ENCODE results near the gene EFNA4. TPM values are rescaled to one million over a fixed set of nuclear protein-coding genes. Genes with fewer than 3 reads are reported as not detected.

EFNA4 gene
- total and polyA plus RNA-seq, 2 donors (not counting 1 experiment from before 2014, with no cell fraction given), result 8.4 to 10.6 TPM

GRCh38 chr1:155030899-155031298, 32.6 kb upstream of the EFNA4 start:
- no peaks in the 10 kb centered on the region for H3K4me1 Mint-ChIP-seq
- Histone ChIP-seq H3K4me1 (ENCODE audit: control insufficient read depth in 2 of 2, insufficient read depth in 2 of 2, low read length in 2 of 2) (no peaks in the 10 kb centered on the region), H3K9me3 (ENCODE audit: control extremely low read depth in 1 of 3, control insufficient read depth in 2 of 3, insufficient read depth in 1 of 3, low read length in 2 of 3) (no peaks in the 10 kb centered on the region), H3K9ac (ENCODE audit: low read length) (no peak overlapping the region), H2AFZ (ENCODE audit: insufficient read depth, low read depth, low read length, poor library complexity, severe bottlenecking) (no peak overlapping the region), H4K20me1 (ENCODE audit: control insufficient read depth, insufficient read depth, low read length, poor library complexity, severe bottlenecking) (no peaks in the 10 kb centered on the region), H3K4me2 (replicated peaks; ENCODE audit: low read depth, low read length, poor library complexity, severe bottlenecking) (no peak overlapping the region), H3K4me3 (ENCODE audit: control extremely low read depth in 1 of 5, extremely low read depth in 1 of 5, insufficient read depth in 1 of 5, low read depth in 2 of 5, low read length in 4 of 5) (no peak overlapping the region), H3K36me3 (replicated peaks in 1 of 2; ENCODE audit: control extremely low read depth in 1 of 2, control insufficient read depth in 1 of 2, extremely low read depth in 1 of 2, insufficient read depth in 2 of 2, low read length in 1 of 2) (no peaks in the 10 kb centered on the region), H3K27me3 (replicated peaks in 1 of 4; ENCODE audit: control extremely low read depth in 1 of 4, control insufficient read depth in 3 of 4, insufficient read depth in 4 of 4, low read length in 3 of 4) (no peaks in the 10 kb centered on the region), H3K79me2 (ENCODE audit: control insufficient read depth, insufficient read depth, low read length) (no peaks in the 10 kb centered on the region), H3K27ac (ENCODE audit: low read length in 2 of 2) (no peak overlapping the region)
- WGBS (ENCODE audit: insufficient coverage), result 93% methylated on average over 11 of the region's 11 CpGs
- H3K27me3 Mint-ChIP-seq, result peaks cover 7% of the 10 kb centered on the region
- intact Hi-C loops (cut with micrococcal nuclease), result no loop called here
- POLR2A ChIA-PET, result no interaction called here
- ATAC-seq (ENCODE audit: low read depth) (no peak), DNase-seq (no peak)
- no peak for TF ChIP-seq EZH2 (IDR thresholded peaks at IDR 0.05; ENCODE audit: borderline replicate concordance, insufficient read depth, low read depth, low read length, poor library complexity, severe bottlenecking)
- no peak for TF ChIP-seq CTCF (IDR thresholded peaks at IDR 0.05)
- H3K4me3 Mint-ChIP-seq, result no peak overlapping the region
- H3K9me3 Mint-ChIP-seq (ENCODE audit: insufficient read depth), result no peaks in the 10 kb centered on the region
- no peak overlapping the region for H3K27ac Mint-ChIP-seq
- CTCF ChIA-PET, result no interaction called here

- intact Hi-C loops (cut with micrococcal nuclease), result no loop called here
- Histone ChIP-seq H3K9ac (ENCODE audit: low read length) (no peak overlapping the region), H3K36me3 (replicated peaks in 1 of 2; ENCODE audit: control extremely low read depth in 1 of 2, control insufficient read depth in 1 of 2, extremely low read depth in 1 of 2, insufficient read depth in 2 of 2, low read length in 1 of 2) (no peaks in the 10 kb centered on the region), H3K27me3 (replicated peaks in 1 of 4; ENCODE audit: control extremely low read depth in 1 of 4, control insufficient read depth in 3 of 4, insufficient read depth in 4 of 4, low read length in 3 of 4) (peaks cover 0 to 8% (median 0%) of the 10 kb centered on the region in 4 experiments), H3K9me3 (ENCODE audit: control extremely low read depth in 1 of 3, control insufficient read depth in 2 of 3, insufficient read depth in 1 of 3, low read length in 2 of 3) (no peaks in the 10 kb centered on the region), H3K4me2 (replicated peaks; ENCODE audit: low read depth, low read length, poor library complexity, severe bottlenecking) (no peak overlapping the region), H4K20me1 (ENCODE audit: control insufficient read depth, insufficient read depth, low read length, poor library complexity, severe bottlenecking) (no peaks in the 10 kb centered on the region), H3K27ac (ENCODE audit: low read length in 2 of 2) (no peak overlapping the region), H3K4me1 (ENCODE audit: control insufficient read depth in 2 of 2, insufficient read depth in 2 of 2, low read length in 2 of 2) (no peaks in the 10 kb centered on the region), H3K4me3 (ENCODE audit: control extremely low read depth in 1 of 5, extremely low read depth in 1 of 5, insufficient read depth in 1 of 5, low read depth in 2 of 5, low read length in 4 of 5) (no peak overlapping the region), H2AFZ (ENCODE audit: insufficient read depth, low read depth, low read length, poor library complexity, severe bottlenecking) (no peak overlapping the region), H3K79me2 (ENCODE audit: control insufficient read depth, insufficient read depth, low read length) (no peaks in the 10 kb centered on the region)
- no peak for TF ChIP-seq CTCF (IDR thresholded peaks at IDR 0.05)
- TF ChIP-seq EZH2 (IDR thresholded peaks at IDR 0.05; ENCODE audit: borderline replicate concordance, insufficient read depth, low read depth, low read length, poor library complexity, severe bottlenecking), result no peak
- no peak for ATAC-seq (ENCODE audit: low read depth)
- peaks cover 11% of the 10 kb centered on the region for H3K27me3 Mint-ChIP-seq
- no peak overlapping the region for H3K4me3 Mint-ChIP-seq
- no peak overlapping the region for H3K27ac Mint-ChIP-seq
- POLR2A ChIA-PET, result no interaction called here
- no peaks in the 10 kb centered on the region for H3K4me1 Mint-ChIP-seq
- WGBS (ENCODE audit: insufficient coverage), result 94% methylated on average over 12 of the region's 12 CpGs
- H3K9me3 Mint-ChIP-seq (ENCODE audit: insufficient read depth), result no peaks in the 10 kb centered on the region
- no peak for DNase-seq
- CTCF ChIA-PET, result interaction anchor here (1.4 to 1.7 kb wide), 2 partner anchors 9 to 12 kb away, joined by 4 to 6 read pairs; no protein-coding TSS in a partner anchor
These were observed 30.7 kb upstream of the EFNA4 start for GRCh38 chr1:155032886-155033285.
